Limb (tissue), 2 donors: ENCODE results near the gene LRRC47.
"Not testable (repeated sequence)": the region's sequence is repeated elsewhere in the genome, so short reads cannot be mapped to it uniquely, and the experiment has no call there.

Source experiments
- DNase-seq, 2 donors: peaks; one replicate each; pipeline ENCODE4 v3.0.0-alpha.2; 2016; ENCODE audit errors: extremely low spot score in 2 of 2

The LRRC47 gene

GRCh38 chr1:3748316-3748900 lies 47.9 kb downstream of the LRRC47 start:
- not testable (repeated sequence) for DNase-seq

GRCh38 chr1:3747903-3748302 lies 48.4 kb downstream of the LRRC47 start:
- DNase-seq: no peak

DNA sequence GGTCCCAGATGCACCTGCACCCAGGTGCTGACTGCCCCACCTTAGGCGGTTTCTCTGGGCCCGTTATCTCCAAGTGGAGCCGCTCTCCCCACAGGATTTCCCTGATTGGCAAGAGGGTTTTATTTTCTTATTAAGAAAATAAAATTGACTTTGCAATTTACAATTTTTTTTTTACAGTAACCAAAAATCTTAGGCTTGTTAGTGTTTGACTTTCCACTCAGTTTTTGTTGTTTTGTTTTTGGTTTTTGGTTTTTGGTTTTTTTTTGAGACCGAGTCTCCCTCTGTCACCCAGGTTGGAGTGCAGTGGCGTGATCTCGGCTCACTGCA lies 48.8 kb downstream of the LRRC47 start:
- DNase-seq: no peak

- DNase-seq: peak; percentile 65 to 90
These were observed 49.3 kb downstream of the LRRC47 start for GRCh38 chr1:3746830-3747521.

GRCh38 chr1:3746389-3746829 lies 49.9 kb downstream of the LRRC47 start:
- no peak for DNase-seq

- no peak for DNase-seq
These were observed 50.5 kb downstream of the LRRC47 start for GRCh38 chr1:3745590-3746381.

DNA sequence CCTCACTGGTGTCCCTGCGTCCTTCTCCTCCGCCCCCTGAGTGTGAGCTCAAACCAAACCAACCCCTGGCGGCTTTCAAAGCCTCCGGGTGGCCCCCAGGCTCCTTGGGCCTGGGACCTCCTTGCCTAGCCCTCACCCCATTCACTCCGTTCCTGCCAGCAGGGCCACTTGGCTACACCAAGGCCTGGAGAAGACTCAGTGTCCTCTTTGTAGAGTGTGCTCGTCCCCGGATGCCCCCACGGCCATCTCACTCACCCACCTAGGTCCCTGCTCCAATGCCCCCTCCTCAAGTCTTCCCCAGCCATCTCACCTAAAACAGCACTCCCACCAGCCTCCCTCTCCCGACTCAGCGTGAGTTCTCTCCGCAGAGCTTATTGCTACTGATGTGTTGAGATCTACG lies 51.2 kb downstream of the LRRC47 start:
- no peak for DNase-seq

DNA sequence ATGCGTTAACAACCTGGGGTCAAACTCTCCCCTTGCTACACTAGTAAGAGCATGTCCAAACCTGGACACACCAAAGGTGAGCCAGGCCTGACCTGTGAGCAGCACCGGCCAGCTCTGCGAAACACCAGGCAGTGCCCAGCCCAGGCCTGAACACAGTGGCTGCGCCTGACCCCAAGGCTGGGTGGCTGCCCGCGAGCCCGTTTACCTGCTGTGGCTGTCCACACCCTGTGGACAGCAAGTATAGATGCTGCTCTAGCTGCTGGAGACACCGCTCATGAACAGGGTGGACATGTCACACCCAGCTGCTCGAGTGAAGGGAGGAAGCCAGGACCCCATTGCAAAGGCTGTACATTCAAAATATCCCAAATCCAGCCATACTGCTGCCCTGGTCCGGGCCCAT lies 51.7 kb downstream of the LRRC47 start:
- no peak for DNase-seq

DNA sequence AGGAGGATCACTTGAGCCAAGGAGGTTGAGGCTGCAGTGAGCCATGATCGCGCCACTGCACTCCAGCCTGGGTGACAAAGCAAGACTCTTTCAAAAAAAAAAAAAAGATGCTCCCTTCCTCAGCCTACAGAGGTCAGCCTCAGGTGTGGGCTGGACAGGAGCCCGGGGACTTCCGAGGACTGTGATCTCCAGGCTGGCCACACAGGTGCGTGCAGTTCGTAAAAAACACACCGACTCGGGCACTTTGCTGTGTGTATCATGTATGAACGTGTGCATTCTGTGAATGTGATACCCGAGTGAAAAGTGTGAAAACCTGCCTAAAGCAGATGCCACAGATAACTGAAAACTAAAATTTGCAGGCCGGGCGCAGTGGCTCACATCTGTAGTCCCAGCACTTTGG lies 52.5 kb downstream of the LRRC47 start:
- DNase-seq: no peak

- no peak for DNase-seq
These were observed 52.9 kb downstream of the LRRC47 start for GRCh38 chr1:3743421-3743820.

- DNase-seq: no peak
These were observed 53.6 kb downstream of the LRRC47 start for GRCh38 chr1:3742439-3743298.

- no peak for DNase-seq
These were observed 54.5 kb downstream of the LRRC47 start for GRCh38 chr1:3741566-3742438.

- DNase-seq: no peak
These were observed 55.5 kb downstream of the LRRC47 start for GRCh38 chr1:3740752-3741151.

GRCh38 chr1:3740042-3740441 lies 56.3 kb downstream of the LRRC47 start:
- no peak for DNase-seq

- no peak for DNase-seq
These were observed 57.4 kb downstream of the LRRC47 start for GRCh38 chr1:3738943-3739342.

- DNase-seq: no peak
These were observed 59.6 kb downstream of the LRRC47 start for GRCh38 chr1:3736708-3737107.

- DNase-seq: no peak
These were observed 60.2 kb downstream of the LRRC47 start for GRCh38 chr1:3736131-3736561.

DNA sequence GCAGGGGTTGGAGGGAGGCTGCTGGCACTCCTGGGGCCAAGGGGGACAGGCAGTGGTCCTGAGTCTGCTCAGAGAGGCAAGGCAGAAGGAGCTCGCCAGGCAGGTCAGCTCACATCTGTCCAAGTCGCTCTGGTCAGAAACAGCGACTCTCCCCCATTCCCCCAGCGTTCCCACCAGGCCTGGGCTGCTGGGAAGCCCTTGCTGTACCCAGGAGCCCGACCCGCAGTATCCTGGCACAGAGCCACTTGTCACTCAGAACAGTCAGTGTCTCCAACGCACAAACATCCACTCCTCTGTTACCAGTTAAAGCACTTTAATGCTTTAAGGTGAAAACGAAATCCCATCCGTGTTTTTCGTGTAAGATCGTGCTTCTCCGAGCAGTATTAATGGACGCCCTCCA lies 60.6 kb downstream of the LRRC47 start:
- no peak for DNase-seq

- DNase-seq: no peak
These were observed 61.1 kb downstream of the LRRC47 start for GRCh38 chr1:3735027-3735681.

- no peak for DNase-seq
These were observed 61.7 kb downstream of the LRRC47 start for GRCh38 chr1:3734602-3735001.
